GM12865 (cell line): ENCODE measurements around the gene IFIT1B.
A peak's percentile ranks its signal among the peaks of the same experiment; 100 is the strongest.

Source experiments
- DNase-seq: peaks from one replicate; pipeline ENCODE4 v3.0.0; 2010; ENCODE audit warnings: low read depth
- H3K4me3 ChIP-seq: 2 replicates; pipeline ENCODE4 v1.5.1; 2011; ENCODE audit warnings: mild to moderate bottlenecking, low read depth, low read length, control low read depth
- CTCF ChIP-seq: IDR thresholded peaks from 2 replicates; pipeline ENCODE4 v1.5.1; 2011; ENCODE audit warnings: low read length, control low read depth, low read depth, inconsistent platforms; ENCODE audit not compliant: insufficient read depth; ENCODE audit errors: missing control alignments

Gene IFIT1B

DNA sequence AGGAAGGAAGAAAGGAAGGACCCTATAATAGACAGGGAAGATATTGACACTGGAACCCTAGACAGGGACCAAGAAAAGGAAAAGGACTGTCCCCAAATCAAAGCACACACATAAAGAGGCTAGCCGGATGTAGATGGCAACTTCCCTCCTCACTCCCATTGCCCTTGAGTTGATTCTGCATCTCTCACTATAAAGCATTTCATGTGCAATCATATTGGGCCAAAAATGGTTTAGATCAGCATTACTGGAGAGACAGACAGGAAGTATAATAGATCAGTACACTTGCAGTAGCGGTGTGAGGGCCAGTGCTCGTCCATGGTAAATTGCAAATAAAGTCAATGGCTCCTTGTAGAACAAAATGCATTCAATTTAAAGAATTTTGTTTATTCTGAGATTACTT is 41.6 kb upstream of the IFIT1B start:
- no peak for DNase-seq
- H3K4me3 ChIP-seq: no peak overlapping the region
- TF ChIP-seq CTCF: no peak

- no peak overlapping the region for H3K4me3 ChIP-seq
- no peak for TF ChIP-seq CTCF
- peak; percentile 73 for DNase-seq
Observed at GRCh38 chr10:89337484-89337883, 40.4 kb upstream of the IFIT1B start.

DNA sequence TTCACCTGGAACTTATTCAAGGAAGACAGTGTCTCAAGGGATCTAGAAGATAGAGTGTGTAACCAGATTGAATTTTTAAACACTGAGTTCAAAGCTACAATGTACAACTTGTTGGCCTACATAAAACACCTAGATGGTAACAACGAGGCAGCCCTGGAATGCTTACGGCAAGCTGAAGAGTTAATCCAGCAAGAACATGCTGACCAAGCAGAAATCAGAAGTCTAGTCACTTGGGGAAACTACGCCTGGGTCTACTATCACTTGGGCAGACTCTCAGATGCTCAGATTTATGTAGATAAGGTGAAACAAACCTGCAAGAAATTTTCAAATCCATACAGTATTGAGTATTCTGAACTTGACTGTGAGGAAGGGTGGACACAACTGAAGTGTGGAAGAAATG is 39.1 kb upstream of the IFIT1B start:
- no peak for DNase-seq
- H3K4me3 ChIP-seq: no peak overlapping the region
- no peak for TF ChIP-seq CTCF

- no peak for TF ChIP-seq CTCF
Observed at GRCh38 chr10:89339875-89340274, 38.0 kb upstream of the IFIT1B start.

GRCh38 chr10:89341649-89342048 is 36.2 kb upstream of the IFIT1B start:
- DNase-seq: no peak
- TF ChIP-seq CTCF: no peak
- no peak overlapping the region for H3K4me3 ChIP-seq

More at GRCh38 chr10:89339875-89340274, 38.0 kb upstream of the IFIT1B start:
- no peak overlapping the region for H3K4me3 ChIP-seq
- no peak for DNase-seq

- DNase-seq: no peak
- H3K4me3 ChIP-seq: no peak overlapping the region
- no peak for TF ChIP-seq CTCF
Observed at GRCh38 chr10:89342206-89342958, 35.5 kb upstream of the IFIT1B start.
